Left lung (tissue), 10 donors: ENCODE data around the gene FAM107A. TPM values are rescaled to one million over a fixed set of nuclear protein-coding genes. Genes with fewer than 3 reads are reported as not detected.

Experiments
- ATAC-seq: fragments of 200-7000 bp; cut with Tn5 transposase; one replicate; pipeline ENCODE4 v1.9.1; 2020; ENCODE audit warnings: moderate library complexity
- DNase-seq, 4 donors: peaks; one replicate each; pipeline ENCODE4 v3.0.0-alpha.2; 2013 to 2020
- H3K27ac ChIP-seq, 2 donors: fragments of 200-600 bp; sonication (generic) in 1 of 2; one replicate each; pipeline versions ENCODE4 v1.5.0 to v1.8.0; 2020 to 2021
- H3K27me3 ChIP-seq, 2 donors: fragments of 200-600 bp; sonication (generic) in 1 of 2; one replicate each; pipeline versions ENCODE4 v1.5.0 to v1.8.0; 2020 to 2021
- H3K36me3 ChIP-seq, 2 donors: fragments of 200-600 bp; sonication (generic) in 1 of 2; one replicate each; pipeline versions ENCODE4 v1.5.0 to v1.8.0; 2020 to 2021
- H3K4me1 ChIP-seq, 2 donors: fragments of 200-600 bp; one replicate each; pipeline ENCODE4 v1.8.0; 2021
- H3K4me3 ChIP-seq, 2 donors: fragments of 200-600 bp; sonication (generic) in 1 of 2; one replicate each; pipeline versions ENCODE4 v1.5.0 to v1.8.0; 2020 to 2021; ENCODE audit warnings: mild to moderate bottlenecking in 1 of 2
- H3K9me3 ChIP-seq, 2 donors: fragments of 200-600 bp; sonication (generic) in 1 of 2; one replicate each; pipeline versions ENCODE4 v1.5.0 to v1.8.0; 2020 to 2021
- CTCF ChIP-seq, 2 donors: fragments of 200-600 bp; sonication (generic) in 1 of 2; IDR thresholded peaks; one replicate each; pipeline versions ENCODE4 v1.5.0 to v1.8.0; 2021; ENCODE audit warnings: antibody characterized with exemption in 2 of 2
- intact Hi-C, 2 donors: fragments of 100-400 bp; cut with DNase I; formaldehyde crosslinking; loops; one replicate each; pipeline versions ENCODE4 v1.11.2 to v1.14.2; 2022
- polyA plus RNA-seq, 6 donors: library from polyadenylated mRNA; unstranded; fragments of 120-200 nt; gene quantifications; one replicate each; pipeline ENCODE4 v1.2.1, GENCODE V29; 2013; ENCODE audit not compliant: insufficient read length in 6 of 6
- total RNA-seq, 2 donors: library from RNA; stranded (reverse); fragmentation: NEBNext Ultra II Directional; extraction: Animal tissue kit (Norgen Biotek cat#: 25700); gene quantifications; one replicate each; pipeline ENCODE4 v1.2.1, GENCODE V29; 2021
- donor health status: DM: no; HTN: yes; CAD: no.
- donor health status: DM: no; HTN: no; CAD: no.

Gene FAM107A
- total and polyA plus RNA-seq, 8 donors: 0.69 to 46.5 (median 1.3) TPM

GRCh38 chr3:58607816-58608215 lies 30.6 kb upstream of the FAM107A start:
- intact Hi-C loops: no loop called here
- no peak for TF ChIP-seq CTCF (IDR thresholded peaks at IDR 0.05)
- peaks cover 0 to 4% of the 10 kb centered on the region in 2 donors for H3K27me3 ChIP-seq
- no peak overlapping the region for H3K4me3 ChIP-seq
- peaks cover 0 to 2% of the 10 kb centered on the region in 2 donors for H3K9me3 ChIP-seq
- H3K4me1 ChIP-seq: no peaks in the 10 kb centered on the region
- ATAC-seq: no peak
- H3K36me3 ChIP-seq: no peaks in the 10 kb centered on the region
- no peak for DNase-seq
- H3K27ac ChIP-seq: no peak overlapping the region

- H3K4me3 ChIP-seq: no peak overlapping the region
- no peak overlapping the region for H3K27ac ChIP-seq
- no peak for TF ChIP-seq CTCF (IDR thresholded peaks at IDR 0.05)
- intact Hi-C loops: no loop called here
- no peaks in the 10 kb centered on the region for H3K36me3 ChIP-seq
- peaks cover 0 to 8% of the 10 kb centered on the region in 2 donors for H3K27me3 ChIP-seq
- DNase-seq (no peak), ATAC-seq (no peak)
- H3K9me3 ChIP-seq: peaks cover 0 to 2% of the 10 kb centered on the region in 2 donors
- H3K4me1 ChIP-seq: no peaks in the 10 kb centered on the region
These were observed 29.5 kb upstream of the FAM107A start for GRCh38 chr3:58606693-58607092.

- H3K27me3 ChIP-seq: peaks cover 0 to 13% of the 10 kb centered on the region in 2 donors
- H3K27ac ChIP-seq: no peak overlapping the region
- H3K9me3 ChIP-seq: peaks cover 0 to 2% of the 10 kb centered on the region in 2 donors
- no peak overlapping the region for H3K4me3 ChIP-seq
- DNase-seq (no peak), ATAC-seq (no peak)
- intact Hi-C loops: no loop called here
- no peaks in the 10 kb centered on the region for H3K4me1 ChIP-seq
- H3K36me3 ChIP-seq: no peaks in the 10 kb centered on the region
- TF ChIP-seq CTCF (IDR thresholded peaks at IDR 0.05): no peak
These were observed 26.8 kb upstream of the FAM107A start for GRCh38 chr3:58604031-58604430.

- intact Hi-C loops: no loop called here
- no peak for TF ChIP-seq CTCF (IDR thresholded peaks at IDR 0.05)
- Histone ChIP-seq H3K9me3 (peaks cover 0 to 2% of the 10 kb centered on the region in 2 donors), H3K36me3 (no peaks in the 10 kb centered on the region), H3K27ac (no peak overlapping the region), H3K27me3 (peaks cover 0 to 13% of the 10 kb centered on the region in 2 donors), H3K4me3 (no peak overlapping the region), H3K4me1 (no peaks in the 10 kb centered on the region)
- DNase-seq (no peak), ATAC-seq (no peak)
These were observed 26.4 kb upstream of the FAM107A start for GRCh38 chr3:58603606-58604005.

GRCh38 chr3:58597770-58598310 lies 20.6 kb upstream of the FAM107A start:
- no peaks in the 10 kb centered on the region for H3K36me3 ChIP-seq
- no peak for TF ChIP-seq CTCF (IDR thresholded peaks at IDR 0.05)
- no peak overlapping the region for H3K4me3 ChIP-seq
- ATAC-seq (no peak), DNase-seq (no peak)
- intact Hi-C loops: no loop called here
- H3K27me3 ChIP-seq: peaks cover 0 to 9% of the 10 kb centered on the region in 2 donors
- no peaks in the 10 kb centered on the region for H3K9me3 ChIP-seq
- no peak overlapping the region for H3K27ac ChIP-seq
- H3K4me1 ChIP-seq: no peaks in the 10 kb centered on the region
